OCI-LY3 (cell line): ENCODE data around the gene HOXA5.

Source experiments
- H2AFZ ChIP-seq: fragments of 200-600, 300-600 bp; shearing (Covaris generic); 2 replicates; pipeline ENCODE4 v1.6.0; 2014; ENCODE audit warnings: antibody characterized with exemption, low read depth, low read length
- H3K27ac ChIP-seq: fragments of 200-600, 300-600 bp; sonication (generic); 2 replicates; pipeline ENCODE4 v1.5.1; 2014; ENCODE audit warnings: mild to moderate bottlenecking, low read length, moderate library complexity, mixed read lengths
- H3K27me3 ChIP-seq: fragments of 200-600, 300-600 bp; sonication (generic); 2 replicates; pipeline ENCODE4 v1.6.1; 2014; ENCODE audit warnings: low read depth, low read length, mixed read lengths
- H3K36me3 ChIP-seq: fragments of 200-600, 300-600 bp; sonication (generic); replicated peaks from 2 replicates; pipeline ENCODE3; 2014; ENCODE audit warnings: low read depth, low read length, mixed read lengths
- H3K4me1 ChIP-seq: fragments of 300-600, 200-600 bp; sonication (generic); 2 replicates; pipeline ENCODE4 v1.6.1; 2014; ENCODE audit warnings: low read length, mixed read lengths
- H3K4me2 ChIP-seq: fragments of 200-600, 300-600 bp; sonication (generic); 2 replicates; pipeline ENCODE4 v1.6.1; 2014; ENCODE audit warnings: low read length, mixed read lengths
- H3K4me3 ChIP-seq: fragments of 300-600, 200-600 bp; sonication (generic); 2 replicates; pipeline ENCODE4 v1.5.1; 2014; ENCODE audit warnings: antibody characterized with exemption, mild to moderate bottlenecking, low read length, moderate library complexity
- H3K79me2 ChIP-seq: fragments of 300-600, 200-600 bp; shearing (Covaris generic); 2 replicates; pipeline ENCODE4 v1.6.1; 2014; ENCODE audit warnings: mild to moderate bottlenecking, low read length, mixed read lengths
- H3K9ac ChIP-seq: fragments of 300-600, 200-600 bp; shearing (Covaris generic); 2 replicates; pipeline ENCODE4 v1.6.0; 2014; ENCODE audit warnings: mild to moderate bottlenecking, low read length, moderate library complexity
- H3K9me3 ChIP-seq: fragments of 200-600, 300-600 bp; shearing (Covaris generic); 2 replicates; pipeline ENCODE4 v1.6.1; 2014; ENCODE audit warnings: low read length, mixed read lengths; ENCODE audit not compliant: insufficient read depth
- H4K20me1 ChIP-seq: fragments of 200-600, 300-600 bp; sonication (generic); 2 replicates; pipeline ENCODE4 v1.6.1; 2016; ENCODE audit warnings: low read length, mixed read lengths; ENCODE audit not compliant: insufficient read depth
- EZH2phosphoT487 ChIP-seq: fragments of 200-600 bp; shearing (Covaris generic); IDR thresholded peaks from 2 replicates; pipeline ENCODE4 v1.6.1; 2018; ENCODE audit warnings: antibody characterized with exemption, mixed run types, low read depth
- TF ChIP-seq, protein P1 (sequence below): fragments of 200-600, 300-600 bp; sonication (generic); IDR thresholded peaks from 2 replicates; pipeline ENCODE4 v1.5.1; 2014; ENCODE audit warnings: antibody characterized with exemption, low read length, low read depth

The HOXA5 gene

GRCh38 chr7:27170426-27171324, 27.2 kb upstream of the HOXA5 start:
- Histone ChIP-seq H3K4me3 (no peak overlapping the region), H4K20me1 (no peaks in the 10 kb centered on the region), H3K9ac (no peak overlapping the region), H3K4me2 (no peak overlapping the region), H3K79me2 (no peaks in the 10 kb centered on the region), H3K9me3 (no peaks in the 10 kb centered on the region), H3K27ac (no peak overlapping the region), H3K36me3 (no peaks in the 10 kb centered on the region), H2AFZ (no peak overlapping the region), H3K4me1 (no peaks in the 10 kb centered on the region), H3K27me3 (no peaks in the 10 kb centered on the region)
- TF ChIP-seq EZH2phosphoT487: no peak
- TF ChIP-seq, protein P1, sequence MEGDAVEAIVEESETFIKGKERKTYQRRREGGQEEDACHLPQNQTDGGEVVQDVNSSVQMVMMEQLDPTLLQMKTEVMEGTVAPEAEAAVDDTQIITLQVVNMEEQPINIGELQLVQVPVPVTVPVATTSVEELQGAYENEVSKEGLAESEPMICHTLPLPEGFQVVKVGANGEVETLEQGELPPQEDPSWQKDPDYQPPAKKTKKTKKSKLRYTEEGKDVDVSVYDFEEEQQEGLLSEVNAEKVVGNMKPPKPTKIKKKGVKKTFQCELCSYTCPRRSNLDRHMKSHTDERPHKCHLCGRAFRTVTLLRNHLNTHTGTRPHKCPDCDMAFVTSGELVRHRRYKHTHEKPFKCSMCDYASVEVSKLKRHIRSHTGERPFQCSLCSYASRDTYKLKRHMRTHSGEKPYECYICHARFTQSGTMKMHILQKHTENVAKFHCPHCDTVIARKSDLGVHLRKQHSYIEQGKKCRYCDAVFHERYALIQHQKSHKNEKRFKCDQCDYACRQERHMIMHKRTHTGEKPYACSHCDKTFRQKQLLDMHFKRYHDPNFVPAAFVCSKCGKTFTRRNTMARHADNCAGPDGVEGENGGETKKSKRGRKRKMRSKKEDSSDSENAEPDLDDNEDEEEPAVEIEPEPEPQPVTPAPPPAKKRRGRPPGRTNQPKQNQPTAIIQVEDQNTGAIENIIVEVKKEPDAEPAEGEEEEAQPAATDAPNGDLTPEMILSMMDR: no peak

DNA sequence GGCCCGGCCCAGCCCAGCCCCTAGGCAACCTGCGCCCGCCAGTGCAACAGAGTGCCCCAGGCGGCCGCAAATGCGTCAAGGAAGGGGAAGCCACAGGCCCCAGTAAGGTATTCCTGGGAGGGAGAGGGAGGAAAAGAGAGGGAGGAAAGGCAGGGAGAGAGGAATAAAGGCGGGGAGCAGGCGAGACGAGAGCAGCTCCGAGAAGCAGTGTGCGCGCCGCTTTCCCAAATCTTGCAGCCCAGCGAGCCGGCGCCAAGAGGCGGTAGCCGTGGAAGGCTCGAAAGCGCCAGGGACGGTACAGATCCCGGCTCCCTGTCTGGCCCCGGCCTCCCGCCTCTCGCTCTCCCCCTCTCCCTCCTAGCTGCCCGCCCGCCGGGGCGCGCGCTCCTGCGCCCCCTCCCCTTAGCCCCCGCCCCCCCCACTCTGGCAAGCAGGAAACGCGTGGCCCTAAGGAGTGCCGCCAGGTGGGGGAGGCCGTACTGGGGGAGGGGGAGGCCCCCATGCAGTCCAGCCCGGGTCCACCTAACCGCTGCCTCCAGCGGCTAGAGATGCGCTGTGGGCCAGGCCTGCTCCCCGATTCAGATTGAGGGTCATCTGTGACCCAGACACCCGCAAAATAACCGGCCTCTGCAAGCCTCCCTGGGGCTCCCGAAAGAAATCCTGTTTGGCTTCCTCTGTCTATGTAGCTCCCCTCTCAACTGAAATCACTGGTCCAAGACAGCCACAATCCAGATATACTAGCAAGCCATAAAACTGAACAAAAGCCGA, 26.4 kb upstream of the HOXA5 start:
- Histone ChIP-seq H4K20me1 (no peaks in the 10 kb centered on the region), H3K4me2 (no peak overlapping the region), H3K4me1 (no peaks in the 10 kb centered on the region), H3K9ac (no peak overlapping the region), H2AFZ (no peak overlapping the region), H3K79me2 (no peaks in the 10 kb centered on the region), H3K4me3 (no peak overlapping the region), H3K27ac (no peak overlapping the region), H3K9me3 (no peaks in the 10 kb centered on the region), H3K36me3 (no peaks in the 10 kb centered on the region), H3K27me3 (no peaks in the 10 kb centered on the region)
- TF ChIP-seq, protein P1: no peak
- TF ChIP-seq EZH2phosphoT487: no peak

- Histone ChIP-seq H2AFZ (no peak overlapping the region), H3K36me3 (no peaks in the 10 kb centered on the region), H3K4me1 (no peaks in the 10 kb centered on the region), H3K9ac (no peak overlapping the region), H3K4me3 (no peak overlapping the region), H3K4me2 (no peak overlapping the region), H3K27ac (no peak overlapping the region), H3K9me3 (no peaks in the 10 kb centered on the region), H3K27me3 (no peaks in the 10 kb centered on the region), H4K20me1 (no peaks in the 10 kb centered on the region), H3K79me2 (no peaks in the 10 kb centered on the region)
- TF ChIP-seq, protein P1: no peak
- TF ChIP-seq EZH2phosphoT487: no peak
These were observed 24.9 kb upstream of the HOXA5 start for GRCh38 chr7:27168265-27168947.

DNA sequence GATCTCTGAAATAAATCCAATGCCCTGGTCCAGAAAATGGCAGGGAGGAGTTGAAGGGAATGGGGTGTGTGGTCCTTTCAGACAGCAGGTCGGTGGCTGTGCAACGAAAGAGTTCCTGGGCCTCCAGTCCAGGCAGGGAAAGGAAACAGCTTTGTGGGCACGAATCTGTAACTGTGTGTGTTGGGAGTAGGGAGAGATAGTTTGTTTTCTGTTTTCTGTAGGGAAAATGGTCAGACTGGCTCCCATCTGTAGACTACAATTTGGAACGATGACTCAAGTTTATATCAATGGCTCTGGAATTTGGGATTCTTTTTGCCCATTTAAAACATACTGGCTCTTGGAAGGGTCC, 24.4 kb upstream of the HOXA5 start:
- no peak overlapping the region for H3K4me2 ChIP-seq
- H3K9ac ChIP-seq: no peak overlapping the region
- H3K27ac ChIP-seq: no peak overlapping the region
- H3K79me2 ChIP-seq: no peaks in the 10 kb centered on the region
- no peak overlapping the region for H2AFZ ChIP-seq
- H3K27me3 ChIP-seq: no peaks in the 10 kb centered on the region
- H3K4me1 ChIP-seq: no peaks in the 10 kb centered on the region
- H3K36me3 ChIP-seq: no peaks in the 10 kb centered on the region
- H3K9me3 ChIP-seq: no peaks in the 10 kb centered on the region
- TF ChIP-seq, protein P1: no peak
- no peak overlapping the region for H3K4me3 ChIP-seq
- no peaks in the 10 kb centered on the region for H4K20me1 ChIP-seq
